Type B pancreatic cell (in vitro differentiated cells): ENCODE data around the gene CAGE1. TPM values are rescaled to one million over a fixed set of nuclear protein-coding genes. Genes with fewer than 3 reads are reported as not detected.
"Not testable (repeated sequence)": the region's sequence is repeated elsewhere in the genome, so short reads cannot be mapped to it uniquely, and the experiment has no call there.

Experiments used
- DNase-seq: peaks from one replicate; pipeline ENCODE4 v3.0.0; 2021; ENCODE audit warnings: mixed read lengths; ENCODE audit not compliant: unreplicated experiment; ENCODE audit errors: extremely low spot score
- H3K27ac Mint-ChIP-seq: 2 replicates; pipeline ENCODE4 v1.8.0; 2021; ENCODE audit warnings: mild to moderate bottlenecking, mixed read lengths
- H3K27me3 Mint-ChIP-seq: 2 replicates; pipeline ENCODE4 v1.8.0; 2021; ENCODE audit warnings: mixed read lengths
- H3K36me3 Mint-ChIP-seq: 2 replicates; pipeline ENCODE4 v1.8.0; 2021; ENCODE audit warnings: mixed read lengths
- H3K4me1 Mint-ChIP-seq: one replicate; pipeline ENCODE4 v1.8.0; 2021; ENCODE audit warnings: mixed read lengths; ENCODE audit not compliant: unreplicated experiment
- H3K4me3 Mint-ChIP-seq: 2 replicates; pipeline ENCODE4 v1.8.0; 2021; ENCODE audit warnings: mild to moderate bottlenecking, mixed read lengths
- H3K9me3 Mint-ChIP-seq: 2 replicates; pipeline ENCODE4 v1.8.0; 2021; ENCODE audit warnings: mixed read lengths
- total RNA-seq: library from RNA; stranded (reverse); gene quantifications from 2 replicates; pipeline ENCODE4 v1.2.1, GENCODE V29; 2021; ENCODE audit warnings: low replicate concordance
- TF ChIP-seq, protein P1 (sequence below): fragments of 200-600 bp; sonication (generic); conservative IDR thresholded peaks from 2 replicates; pipeline ENCODE4 v1.5.0; 2021; ENCODE audit warnings: antibody characterized with exemption, mild to moderate bottlenecking

Gene CAGE1
- total RNA-seq, 1 donor from 2014 or later, result 0.19 TPM

DNA sequence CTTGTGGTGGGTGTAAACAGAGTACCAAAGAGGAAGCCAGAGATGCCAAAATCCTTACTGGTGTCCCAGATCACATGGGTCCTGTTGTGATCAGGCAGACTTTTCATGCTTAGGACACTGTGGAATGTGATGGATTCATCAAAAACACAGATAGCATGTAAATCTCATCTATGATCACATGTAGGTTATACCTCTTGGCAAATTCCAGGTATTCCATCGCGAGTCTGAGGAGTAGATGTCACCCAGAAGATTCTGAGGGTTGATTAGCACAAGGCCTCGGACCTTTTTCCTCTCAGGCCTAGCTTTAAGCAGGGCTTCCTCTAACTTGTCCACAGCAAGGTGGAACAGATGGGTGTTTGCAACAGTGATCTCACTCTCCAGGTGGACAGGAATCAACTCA is 48.3 kb downstream of the CAGE1 start:
- Mint-ChIP-seq H3K27me3 (no peaks in the 10 kb centered on the region), H3K4me1 (peaks cover 4% of the 10 kb centered on the region), H3K9me3 (no peaks in the 10 kb centered on the region), H3K27ac (no peak overlapping the region), H3K36me3 (no peaks in the 10 kb centered on the region), H3K4me3 (no peak overlapping the region)
- no peak for DNase-seq
- TF ChIP-seq, protein P1, sequence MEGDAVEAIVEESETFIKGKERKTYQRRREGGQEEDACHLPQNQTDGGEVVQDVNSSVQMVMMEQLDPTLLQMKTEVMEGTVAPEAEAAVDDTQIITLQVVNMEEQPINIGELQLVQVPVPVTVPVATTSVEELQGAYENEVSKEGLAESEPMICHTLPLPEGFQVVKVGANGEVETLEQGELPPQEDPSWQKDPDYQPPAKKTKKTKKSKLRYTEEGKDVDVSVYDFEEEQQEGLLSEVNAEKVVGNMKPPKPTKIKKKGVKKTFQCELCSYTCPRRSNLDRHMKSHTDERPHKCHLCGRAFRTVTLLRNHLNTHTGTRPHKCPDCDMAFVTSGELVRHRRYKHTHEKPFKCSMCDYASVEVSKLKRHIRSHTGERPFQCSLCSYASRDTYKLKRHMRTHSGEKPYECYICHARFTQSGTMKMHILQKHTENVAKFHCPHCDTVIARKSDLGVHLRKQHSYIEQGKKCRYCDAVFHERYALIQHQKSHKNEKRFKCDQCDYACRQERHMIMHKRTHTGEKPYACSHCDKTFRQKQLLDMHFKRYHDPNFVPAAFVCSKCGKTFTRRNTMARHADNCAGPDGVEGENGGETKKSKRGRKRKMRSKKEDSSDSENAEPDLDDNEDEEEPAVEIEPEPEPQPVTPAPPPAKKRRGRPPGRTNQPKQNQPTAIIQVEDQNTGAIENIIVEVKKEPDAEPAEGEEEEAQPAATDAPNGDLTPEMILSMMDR, result no peak

GRCh38 chr6:7339007-7339732 is 50.4 kb downstream of the CAGE1 start:
- TF ChIP-seq, protein P1, result peak; percentile 56
- H3K4me3 Mint-ChIP-seq, H3K27me3 Mint-ChIP-seq, DNase-seq, H3K36me3 Mint-ChIP-seq, H3K4me1 Mint-ChIP-seq, H3K27ac Mint-ChIP-seq, H3K9me3 Mint-ChIP-seq: not testable (repeated sequence)

DNA sequence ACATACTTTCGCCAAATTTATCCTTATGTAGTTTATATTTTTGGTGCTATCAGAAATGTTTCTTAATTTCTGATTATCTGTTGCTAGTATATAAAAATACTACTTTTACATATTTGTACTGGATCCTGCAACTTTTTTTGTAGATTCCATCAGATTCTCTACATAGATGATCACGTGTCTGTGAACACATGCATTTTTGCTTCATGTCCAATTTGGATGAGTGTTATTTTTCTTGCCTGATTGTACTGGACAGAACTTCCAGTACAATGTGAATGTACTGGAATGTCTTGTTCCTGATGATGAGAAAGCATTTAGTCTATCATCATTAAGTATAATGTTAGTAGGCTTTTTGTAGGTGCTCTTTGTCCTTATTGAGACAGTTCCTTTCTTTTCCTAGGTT is 51.5 kb downstream of the CAGE1 start:
- no peak overlapping the region for H3K27ac Mint-ChIP-seq
- no peak for DNase-seq
- TF ChIP-seq, protein P1, result no peak
- no peaks in the 10 kb centered on the region for H3K36me3 Mint-ChIP-seq
- no peaks in the 10 kb centered on the region for H3K27me3 Mint-ChIP-seq
- no peaks in the 10 kb centered on the region for H3K9me3 Mint-ChIP-seq
- no peak overlapping the region for H3K4me3 Mint-ChIP-seq
- H3K4me1 Mint-ChIP-seq, result no peaks in the 10 kb centered on the region

DNA sequence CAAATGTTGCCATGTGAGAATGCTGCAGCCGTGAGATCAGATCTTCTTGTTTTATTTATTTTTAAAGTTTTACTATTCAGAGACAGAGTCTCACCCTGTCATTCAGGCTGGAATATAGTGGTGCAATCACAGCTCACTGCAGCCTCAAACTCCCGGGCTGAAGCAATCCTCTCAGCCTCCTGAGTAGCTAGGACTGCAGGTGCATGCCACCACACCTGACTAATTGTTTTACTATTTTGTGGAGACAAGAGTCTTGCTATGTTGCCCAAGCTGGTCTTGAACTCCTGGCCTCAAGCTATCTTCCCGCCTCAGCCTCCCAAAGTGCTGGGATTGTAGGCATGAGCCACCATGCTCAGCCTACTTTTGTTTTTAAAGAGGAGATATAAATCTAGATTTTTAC is 54.0 kb downstream of the CAGE1 start:
- Mint-ChIP-seq H3K9me3 (no peaks in the 10 kb centered on the region), H3K4me1 (no peaks in the 10 kb centered on the region), H3K27ac (no peak overlapping the region), H3K4me3 (no peak overlapping the region), H3K27me3 (no peaks in the 10 kb centered on the region), H3K36me3 (no peaks in the 10 kb centered on the region)
- no peak for DNase-seq
- TF ChIP-seq, protein P1, result no peak

- DNase-seq, result no peak
- no peaks in the 10 kb centered on the region for H3K36me3 Mint-ChIP-seq
- H3K27ac Mint-ChIP-seq, result no peak overlapping the region
- no peak overlapping the region for H3K4me3 Mint-ChIP-seq
- no peaks in the 10 kb centered on the region for H3K9me3 Mint-ChIP-seq
- TF ChIP-seq, protein P1, result no peak
- no peaks in the 10 kb centered on the region for H3K27me3 Mint-ChIP-seq
- H3K4me1 Mint-ChIP-seq, result no peaks in the 10 kb centered on the region
Measured at GRCh38 chr6:7334685-7335084, 54.9 kb downstream of the CAGE1 start.
